Stomach (tissue), 4 donors: ENCODE measurements around the gene ATP2B2.

Experiments
- POLR2A ChIP-seq, 4 donors: fragments of 450-650 bp; IDR thresholded peaks; one replicate each; pipeline ENCODE4 v1.6.1; 2016; ENCODE audit warnings: antibody characterized with exemption in 4 of 4, control low read depth in 2 of 4, mild to moderate bottlenecking in 1 of 4, moderate library complexity in 1 of 4
- TF ChIP-seq, protein P1 (sequence below), 7 experiments: fragments of 450-650 bp in 4 of 7; fragments of 200-600 bp in 3 of 7; sonication (generic) in 3 of 7; IDR thresholded peaks; one replicate each; pipeline ENCODE4 v1.5.1; 2016 to 2019; ENCODE audit warnings: antibody characterized with exemption in 7 of 7, control low read depth in 2 of 7, mild to moderate bottlenecking in 1 of 7

DNA sequence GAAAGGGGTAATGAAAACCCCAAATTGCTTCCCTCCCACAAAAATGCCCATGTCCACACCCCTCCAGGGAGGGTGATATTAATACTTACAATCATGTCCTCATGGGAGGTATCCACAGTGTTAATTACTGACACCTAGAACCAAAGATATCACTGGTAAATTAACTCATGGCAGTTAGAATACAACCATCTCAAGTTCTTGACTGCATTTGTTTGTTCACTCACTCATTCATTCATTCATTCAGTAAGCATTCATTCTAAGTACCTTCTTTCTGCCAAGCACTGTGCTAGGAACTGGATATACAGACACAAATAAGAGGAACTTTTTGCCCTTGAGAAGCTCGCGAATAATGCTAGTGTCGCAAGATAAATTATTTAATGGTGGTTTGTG lies 187.4 kb downstream of the ATP2B2 start:
- TF ChIP-seq POLR2A (IDR thresholded peaks at IDR 0.05), result no peak
- TF ChIP-seq, protein P1, sequence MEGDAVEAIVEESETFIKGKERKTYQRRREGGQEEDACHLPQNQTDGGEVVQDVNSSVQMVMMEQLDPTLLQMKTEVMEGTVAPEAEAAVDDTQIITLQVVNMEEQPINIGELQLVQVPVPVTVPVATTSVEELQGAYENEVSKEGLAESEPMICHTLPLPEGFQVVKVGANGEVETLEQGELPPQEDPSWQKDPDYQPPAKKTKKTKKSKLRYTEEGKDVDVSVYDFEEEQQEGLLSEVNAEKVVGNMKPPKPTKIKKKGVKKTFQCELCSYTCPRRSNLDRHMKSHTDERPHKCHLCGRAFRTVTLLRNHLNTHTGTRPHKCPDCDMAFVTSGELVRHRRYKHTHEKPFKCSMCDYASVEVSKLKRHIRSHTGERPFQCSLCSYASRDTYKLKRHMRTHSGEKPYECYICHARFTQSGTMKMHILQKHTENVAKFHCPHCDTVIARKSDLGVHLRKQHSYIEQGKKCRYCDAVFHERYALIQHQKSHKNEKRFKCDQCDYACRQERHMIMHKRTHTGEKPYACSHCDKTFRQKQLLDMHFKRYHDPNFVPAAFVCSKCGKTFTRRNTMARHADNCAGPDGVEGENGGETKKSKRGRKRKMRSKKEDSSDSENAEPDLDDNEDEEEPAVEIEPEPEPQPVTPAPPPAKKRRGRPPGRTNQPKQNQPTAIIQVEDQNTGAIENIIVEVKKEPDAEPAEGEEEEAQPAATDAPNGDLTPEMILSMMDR (IDR thresholded peaks at IDR 0.05), result no peak
